ENCODE measurements around the gene RFPL1. TPM values are rescaled to one million over a fixed set of nuclear protein-coding genes. Genes with fewer than 3 reads are reported as not detected.
"Not testable (repeated sequence)": the region's sequence is repeated elsewhere in the genome, so short reads cannot be mapped to it uniquely, and the experiment has no call there.

The RFPL1 gene
- total RNA-seq, 1 donor from 2014 or later, result not detected

- H3K27me3 ChIP-seq (ENCODE audit: control insufficient read depth, insufficient read depth, low read length), result peaks cover 2% of the 10 kb centered on the region
- H3K4me3 ChIP-seq (ENCODE audit: low read depth, low read length), result no peak overlapping the region
- H3K36me3 ChIP-seq (ENCODE audit: control insufficient read depth, insufficient read depth, low read length), result no peaks in the 10 kb centered on the region
- no peak for TF ChIP-seq CTCF (IDR thresholded peaks at IDR 0.05; ENCODE audit: insufficient read depth, low read length, poor library complexity, severe bottlenecking)
- no peak for DNase-seq (ENCODE audit: low read depth)
Observed at GRCh38 chr22:29487426-29487986, 49.1 kb downstream of the RFPL1 start.

- not testable (repeated sequence) for H3K27me3 ChIP-seq (ENCODE audit: control insufficient read depth, insufficient read depth, low read length); H3K4me3 ChIP-seq (ENCODE audit: low read depth, low read length); DNase-seq (ENCODE audit: low read depth); H3K36me3 ChIP-seq (ENCODE audit: control insufficient read depth, insufficient read depth, low read length)
Observed at GRCh38 chr22:29489127-29489780, 50.9 kb downstream of the RFPL1 start.

- Histone ChIP-seq H3K36me3 (ENCODE audit: control insufficient read depth, insufficient read depth, low read length) (no peaks in the 10 kb centered on the region), H3K4me3 (ENCODE audit: low read depth, low read length) (no peak overlapping the region), H3K27me3 (ENCODE audit: control insufficient read depth, insufficient read depth, low read length) (no peaks in the 10 kb centered on the region)
- TF ChIP-seq CTCF (IDR thresholded peaks at IDR 0.05; ENCODE audit: insufficient read depth, low read length, poor library complexity, severe bottlenecking), result no peak
- no peak for DNase-seq (ENCODE audit: low read depth)
Observed at GRCh38 chr22:29491012-29491411, 52.6 kb downstream of the RFPL1 start.

Other genes starting within 250 kb of the RFPL1 start
- gene EMID1, start 232.7 kb upstream of the RFPL1 start, total RNA-seq, result 2.2 and 6.0 TPM in 2 replicates
- gene RHBDD3, start 170.6 kb upstream of the RFPL1 start, total RNA-seq, result 51.8 and 59.6 TPM in 2 replicates
- gene EWSR1, start 170.3 kb upstream of the RFPL1 start, total RNA-seq, result 189 and 205 TPM in 2 replicates
- 8.9 and 10.3 TPM in 2 replicates for gene GAS2L1, start 131.9 kb upstream of the RFPL1 start, total RNA-seq
- gene RASL10A, start 122.9 kb upstream of the RFPL1 start, total RNA-seq, result 0.33 TPM in 1 of 2 replicates, not detected in the other
- gene AP1B1, start 50.0 kb upstream of the RFPL1 start, total RNA-seq, result 65.2 and 71.6 TPM in 2 replicates
- gene NEFH, start 41.6 kb downstream of the RFPL1 start, total RNA-seq, result 5.2 and 5.7 TPM in 2 replicates
- gene THOC5, start 115.2 kb downstream of the RFPL1 start, total RNA-seq, result 51.6 and 53.9 TPM in 2 replicates
- 102 and 111 TPM in 2 replicates for gene NIPSNAP1, start 142.5 kb downstream of the RFPL1 start, total RNA-seq
- 110 and 111 TPM in 2 replicates for gene NF2, start 165.1 kb downstream of the RFPL1 start, total RNA-seq

Measured in kidney epithelial cell (primary cell).